ENCODE data around the gene RAB3IP.

RAB3IP gene

GRCh38 chr12:69738351-69739286, at the start of gene RAB3IP:
TSS of gene RAB3IP (plus strand) at chr12:69738860. CDS start at chr12:69755409, 16,549 bp downstream.
- peak; percentile 89 for DNase-seq

- no peak for DNase-seq
These were observed 49.0 kb upstream of the RAB3IP start for GRCh38 chr12:69689638-69690037.

- no peak for DNase-seq
These were observed 44.5 kb upstream of the RAB3IP start for GRCh38 chr12:69694123-69694522.

GRCh38 chr12:69698054-69698453, 40.6 kb upstream of the RAB3IP start:
- no peak for DNase-seq

GRCh38 chr12:69698769-69699540, 39.7 kb upstream of the RAB3IP start, which contains the start of gene BEST3:
TSS of gene BEST3 (minus strand) at chr12:69699303. CDS start at chr12:69697798, 1,505 bp downstream.
- peak; percentile 97 for DNase-seq

- DNase-seq, result peak; percentile 62
These were observed 36.8 kb upstream of the RAB3IP start for GRCh38 chr12:69701826-69702225.

GRCh38 chr12:69703146-69703642, 35.5 kb upstream of the RAB3IP start:
- DNase-seq, result no peak

GRCh38 chr12:69704357-69704756, 34.3 kb upstream of the RAB3IP start:
- no peak for DNase-seq

- no peak for DNase-seq
These were observed 30.0 kb upstream of the RAB3IP start for GRCh38 chr12:69708649-69709048.

GRCh38 chr12:69712826-69713225, 25.8 kb upstream of the RAB3IP start:
- no peak for DNase-seq

GRCh38 chr12:69714542-69714941, 24.1 kb upstream of the RAB3IP start:
- no peak for DNase-seq

GRCh38 chr12:69719336-69720316, 19.0 kb upstream of the RAB3IP start:
- DNase-seq, result no peak

- DNase-seq, result no peak
These were observed 17.9 kb upstream of the RAB3IP start for GRCh38 chr12:69720750-69721149.

- no peak for DNase-seq
These were observed 11.7 kb upstream of the RAB3IP start for GRCh38 chr12:69726922-69727321.

- DNase-seq, result no peak
These were observed 6.6 kb upstream of the RAB3IP start for GRCh38 chr12:69732088-69732487.

- no peak for DNase-seq
These were observed 5.0 kb upstream of the RAB3IP start for GRCh38 chr12:69733638-69734037.

GRCh38 chr12:69739287-69740191, 879 bp downstream of the RAB3IP start:
- DNase-seq, result peak; percentile 66

- DNase-seq, result no peak
These were observed 5.4 kb downstream of the RAB3IP start for GRCh38 chr12:69744109-69744508.

- DNase-seq, result no peak
These were observed 12.8 kb downstream of the RAB3IP start for GRCh38 chr12:69751476-69751875.

GRCh38 chr12:69755302-69755701, 16.6 kb downstream of the RAB3IP start:
- DNase-seq, result no peak

- DNase-seq, result no peak
These were observed 17.6 kb downstream of the RAB3IP start for GRCh38 chr12:69756088-69756755.

Data from NCI-H1105 (cell line).